GOT3 (cell line): ENCODE data around the gene HS6ST2.

Experiments used
- DNase-seq: peaks from one replicate; lab custom pipeline; 2025; ENCODE audit warnings: mixed read lengths; lab: John Stamatoyannopoulos, UW

HS6ST2 gene

GRCh38 chrX:132615391-132616131, 342.9 kb downstream of the HS6ST2 start:
- no peak for DNase-seq

GRCh38 chrX:132614297-132614696, 344.1 kb downstream of the HS6ST2 start:
- DNase-seq = no peak

GRCh38 chrX:132613801-132614200, 344.6 kb downstream of the HS6ST2 start:
- DNase-seq = no peak

- no peak for DNase-seq
Observed at GRCh38 chrX:132612821-132613564, 345.4 kb downstream of the HS6ST2 start.

- no peak for DNase-seq
Observed at GRCh38 chrX:132610536-132610935, 347.9 kb downstream of the HS6ST2 start.

- no peak for DNase-seq
Observed at GRCh38 chrX:132609362-132609848, 349.0 kb downstream of the HS6ST2 start.

- DNase-seq = no peak
Observed at GRCh38 chrX:132603700-132604286, 354.6 kb downstream of the HS6ST2 start.

- DNase-seq = no peak
Observed at GRCh38 chrX:132602701-132603100, 355.7 kb downstream of the HS6ST2 start.

GRCh38 chrX:132594999-132595398, 363.4 kb downstream of the HS6ST2 start:
- DNase-seq = no peak

- no peak for DNase-seq
Observed at GRCh38 chrX:132594129-132594528, 364.3 kb downstream of the HS6ST2 start.

- no peak for DNase-seq
Observed at GRCh38 chrX:132592880-132593279, 365.5 kb downstream of the HS6ST2 start.

GRCh38 chrX:132591719-132592275, 366.6 kb downstream of the HS6ST2 start:
- DNase-seq = no peak

GRCh38 chrX:132590350-132591026, 367.9 kb downstream of the HS6ST2 start:
- no peak for DNase-seq

GRCh38 chrX:132584936-132585335, 373.5 kb downstream of the HS6ST2 start:
- DNase-seq = no peak

GRCh38 chrX:132576939-132577338, 381.5 kb downstream of the HS6ST2 start:
- no peak for DNase-seq
